Pancreas (tissue), 10 donors: ENCODE data around the gene CCSER2. TPM values are rescaled to one million over a fixed set of nuclear protein-coding genes. Genes with fewer than 3 reads are reported as not detected.
"Not testable (repeated sequence)": the region's sequence is repeated elsewhere in the genome, so short reads cannot be mapped to it uniquely, and the experiment has no call there.

Experiments used
- ATAC-seq, 4 donors: fragments of 200-7000 bp; cut with Tn5 transposase; one replicate each; pipeline versions ENCODE4 v1.8.0 to v1.9.1; 2020; ENCODE audit warnings: mild to moderate bottlenecking in 4 of 4, moderate library complexity in 4 of 4
- DNase-seq, 6 donors: peaks; one replicate each; pipeline ENCODE4 v3.0.0-alpha.2; 2020
- FAIRE-seq: peaks from 2 replicates; lab custom pipeline; 2012; peaks lifted over from hg19 to GRCh38; lab: Jason Lieb, UNC
- H3K27ac ChIP-seq, 4 donors: fragments of 200-600 bp; sonication (generic); 1 replicate in 3 of 4; 2 replicates in 1 of 4; pipeline versions ENCODE4 v1.5.0 to v1.8.0; 2020
- H3K27me3 ChIP-seq, 4 donors: fragments of 200-600 bp; one replicate each; pipeline ENCODE4 v1.8.0; 2021
- H3K36me3 ChIP-seq, 3 donors: fragments of 200-600 bp; sonication (generic) in 1 of 3; one replicate each; pipeline versions ENCODE4 v1.5.0 to v1.8.0; 2020 to 2021
- H3K4me1 ChIP-seq, 3 donors: fragments of 200-600 bp; one replicate each; pipeline ENCODE4 v1.8.0; 2021
- H3K4me3 ChIP-seq, 4 donors: fragments of 200-600 bp; sonication (generic) in 2 of 4; one replicate each; pipeline versions ENCODE4 v1.5.0 to v1.8.0; 2020 to 2021
- H3K9me3 ChIP-seq, 4 donors: fragments of 200-600 bp; one replicate each; pipeline ENCODE4 v1.8.0; 2021
- CTCF ChIP-seq, 4 donors: fragments of 200-600 bp; sonication (generic) in 3 of 4; IDR thresholded peaks; one replicate each; pipeline versions ENCODE4 v1.5.0 to v1.8.0; 2021; ENCODE audit warnings: antibody characterized with exemption in 4 of 4
- WGBS, 2 donors: extraction: QIAGEN DNeasy Blood & Tissue Kit; methylation state at CpG; one replicate each; pipeline ENCODE4 v1.1.7; 2013; 5-methylcytosine and 5-hydroxymethylcytosine counted together
- intact Hi-C, 3 donors: fragments of 100-400 bp; cut with DNase I; formaldehyde crosslinking; loops; one replicate each; pipeline versions ENCODE4 v1.11.1 to v1.14.2; 2022
- polyA plus RNA-seq, 2 donors: library from polyadenylated mRNA; stranded (reverse); fragments of 200-250 nt; gene quantifications; one replicate each; pipeline ENCODE4 v1.2.3, GENCODE V29; 2013
- total RNA-seq, 6 donors: library from RNA; stranded (reverse); fragmentation: NEBNext Ultra II Directional in 4 of 6; extraction: Animal tissue kit (Norgen Biotek cat#: 25700) in 4 of 6; gene quantifications; one replicate each; pipeline versions ENCODE4 v1.2.1 to v1.2.4, GENCODE V29; 2021 to 2023
- donor health status: healthy with polysubstance abuse.
- donor health status: DM: no; HTN: no; CAD: no; lungs with moderate emphysema.
- donor health status: DM: no; HTN: no; CAD: no.
- donor health status: control.
- donor health status: control.
- donor health status: Bipolar disorder and iron deficiency.
- donor health status: DM: yes; HTN: yes; CAD: no.
- donor health status: DM: no; HTN: no; CAD: no.
- donor health status: DM: no; HTN: no; CAD: no.
- donor health status: DM: yes; HTN: yes; CAD: no.

Gene CCSER2
- total and polyA plus RNA-seq, 8 donors = 3.5 to 25.6 (median 21.8) TPM

- TF ChIP-seq CTCF (IDR thresholded peaks at IDR 0.05) = no peak
- Histone ChIP-seq H3K27me3 (no peaks in the 10 kb centered on the region), H3K36me3 (no peaks in the 10 kb centered on the region), H3K27ac (no peak overlapping the region), H3K4me1 (peaks cover 0 to 10% (median 3%) of the 10 kb centered on the region in 3 donors), H3K9me3 (no peaks in the 10 kb centered on the region), H3K4me3 (no peak overlapping the region)
- FAIRE-seq (no peak), DNase-seq (no peak), ATAC-seq (no peak)
- intact Hi-C loops = no loop called here
- WGBS, 2 donors = 86 to 89% methylated on average over 4 of the region's 4 CpGs
These were observed 16.1 kb downstream of the CCSER2 start for GRCh38 chr10:84344526-84344925.

GRCh38 chr10:84347575-84348002 lies 19.2 kb downstream of the CCSER2 start:
- intact Hi-C loops, H3K9me3 ChIP-seq, H3K27me3 ChIP-seq, H3K27ac ChIP-seq, FAIRE-seq, H3K36me3 ChIP-seq, ATAC-seq, H3K4me3 ChIP-seq: not testable (repeated sequence)
- whole genome bisulfite sequencing, 2 donors = 93 to 98% methylated on average over 20 to 31 of the region's 31 CpGs
- DNase-seq = peak in 1 of 6 donors; percentile 73
- peaks cover 0 to 10% (median 3%) of the 10 kb centered on the region in 3 donors for H3K4me1 ChIP-seq

GRCh38 chr10:84348447-84348846 lies 20.1 kb downstream of the CCSER2 start:
- Histone ChIP-seq H3K36me3 (no peaks in the 10 kb centered on the region), H3K27ac (no peak overlapping the region), H3K9me3 (no peaks in the 10 kb centered on the region), H3K4me1 (peaks cover 0 to 10% (median 3%) of the 10 kb centered on the region in 3 donors), H3K4me3 (no peak overlapping the region), H3K27me3 (no peaks in the 10 kb centered on the region)
- peak in 2 of 4 donors; percentile 19 to 27 for ATAC-seq
- DNase-seq = no peak
- 92 to 100% methylated on average over 4 of the region's 4 CpGs for WGBS, 2 donors
- no peak for FAIRE-seq
- intact Hi-C loops = no loop called here
- no peak for TF ChIP-seq CTCF (IDR thresholded peaks at IDR 0.05)

GRCh38 chr10:84348860-84349259 lies 20.5 kb downstream of the CCSER2 start:
- Histone ChIP-seq H3K27ac (no peak overlapping the region), H3K27me3 (no peaks in the 10 kb centered on the region), H3K4me1 (peaks cover 0 to 10% (median 3%) of the 10 kb centered on the region in 3 donors), H3K4me3 (no peak overlapping the region), H3K36me3 (no peaks in the 10 kb centered on the region), H3K9me3 (no peaks in the 10 kb centered on the region)
- FAIRE-seq (no peak), ATAC-seq (peak in 1 of 4 donors; percentile 23), DNase-seq (no peak)
- TF ChIP-seq CTCF (IDR thresholded peaks at IDR 0.05) = no peak
- intact Hi-C loops = no loop called here
- WGBS, 2 donors = 83% methylated on average over 2 of the region's 2 CpGs

- Histone ChIP-seq H3K36me3 (no peaks in the 10 kb centered on the region), H3K4me1 (peaks cover 0 to 6% (median 0%) of the 10 kb centered on the region in 3 donors), H3K4me3 (no peak overlapping the region), H3K27me3 (no peaks in the 10 kb centered on the region), H3K9me3 (no peaks in the 10 kb centered on the region), H3K27ac (no peak overlapping the region)
- peak; percentile 31 to 59 (median 46) for TF ChIP-seq CTCF (IDR thresholded peaks at IDR 0.05)
- peak; percentile 43 to 65 (median 61) for DNase-seq
- 63 to 64% methylated on average over 7 of the region's 7 CpGs for WGBS, 2 donors
- no peak for FAIRE-seq
- intact Hi-C loops = no loop called here
- peak; percentile 88 to 100 (median 93) for ATAC-seq
These were observed 24.0 kb downstream of the CCSER2 start for GRCh38 chr10:84352251-84352842.
